ENCODE data around the gene WDR90.
A peak's percentile ranks its signal among the peaks of the same experiment; 100 is the strongest.

WDR90 gene

DNA sequence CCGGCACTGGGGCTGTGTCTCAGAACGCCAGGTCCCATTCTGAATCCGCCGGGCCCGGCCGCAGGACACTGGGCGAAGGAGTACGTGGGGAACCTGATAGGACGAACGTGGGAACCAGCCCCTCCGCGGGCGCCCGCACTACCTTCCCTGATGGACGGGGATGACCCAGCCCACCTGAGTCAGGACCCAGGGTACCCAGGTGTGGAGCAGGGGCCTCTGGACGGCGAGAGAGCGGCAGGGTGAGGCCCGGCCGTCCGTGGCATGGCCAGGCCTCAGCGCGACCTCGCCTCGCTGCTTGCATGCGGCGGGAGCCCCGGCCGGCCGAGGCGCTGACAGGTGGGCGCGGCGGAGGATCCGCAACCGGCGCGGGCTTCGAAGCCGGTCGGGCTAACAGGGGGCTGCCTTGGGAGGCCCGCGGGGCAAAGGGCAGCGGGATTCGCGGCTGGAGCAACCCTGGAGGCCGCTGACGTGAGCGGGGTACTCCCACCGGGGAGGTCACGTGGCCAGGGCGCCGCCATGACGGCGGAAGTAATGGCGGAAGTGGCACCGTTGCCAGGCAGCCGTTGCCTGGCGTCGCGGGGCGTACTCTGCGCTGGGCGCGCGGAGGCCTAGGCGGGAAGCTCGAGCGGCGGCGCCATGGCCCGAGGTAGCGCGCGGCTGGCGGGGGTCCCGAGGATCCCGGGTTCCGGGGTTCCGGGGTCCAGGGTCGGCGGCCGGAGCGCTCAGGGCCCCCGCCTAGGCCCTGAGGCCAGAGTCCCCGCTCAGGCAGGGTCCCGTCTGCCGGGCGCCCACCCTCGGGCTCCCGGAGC is at the start of gene WDR90:
TSS of gene WDR90 (plus strand) at position 585 of the 809 bp plus-strand sequence. CDS start at position 637, 52 bp downstream.
- peak; percentile 98 for DNase-seq (ENCODE audit: low spot score)

GRCh38 chr16:600781-601180 is 48.4 kb upstream of the WDR90 start:
- no peak for DNase-seq (ENCODE audit: low spot score)

GRCh38 chr16:603933-604332 is 45.2 kb upstream of the WDR90 start:
- no peak for DNase-seq (ENCODE audit: low spot score)

DNA sequence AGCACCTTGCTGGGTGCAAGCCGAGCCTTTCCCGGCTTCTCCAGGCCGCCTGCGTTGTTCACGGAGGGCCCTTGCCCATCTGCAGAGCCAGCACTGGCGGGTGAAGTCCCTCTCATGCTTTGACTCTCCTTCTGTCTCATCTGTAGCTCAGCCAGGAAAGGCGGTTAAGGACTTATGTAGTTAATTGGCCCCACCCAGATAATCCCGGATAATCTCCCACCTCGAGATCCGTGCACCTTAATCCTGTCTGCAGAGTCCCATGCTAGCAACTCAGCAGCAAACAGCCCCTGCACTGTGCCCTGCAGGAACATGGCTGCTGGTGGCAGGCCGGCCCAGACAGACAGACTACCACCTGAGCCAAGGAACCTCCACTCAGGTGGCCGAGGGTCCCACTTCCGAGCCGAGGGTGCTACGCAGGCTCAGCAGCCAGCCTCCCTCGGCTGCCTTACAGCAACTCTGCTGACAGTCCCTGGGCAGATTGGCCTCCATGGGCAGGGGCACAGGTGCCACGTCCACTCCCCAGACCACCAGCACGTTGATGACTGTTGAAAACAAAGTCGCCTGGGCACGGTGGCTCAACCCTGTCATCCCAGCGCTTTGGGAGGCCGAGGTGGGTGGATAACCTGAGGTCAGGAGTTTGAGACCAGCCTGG is 42.4 kb upstream of the WDR90 start:
- no peak for DNase-seq (ENCODE audit: low spot score)

DNA sequence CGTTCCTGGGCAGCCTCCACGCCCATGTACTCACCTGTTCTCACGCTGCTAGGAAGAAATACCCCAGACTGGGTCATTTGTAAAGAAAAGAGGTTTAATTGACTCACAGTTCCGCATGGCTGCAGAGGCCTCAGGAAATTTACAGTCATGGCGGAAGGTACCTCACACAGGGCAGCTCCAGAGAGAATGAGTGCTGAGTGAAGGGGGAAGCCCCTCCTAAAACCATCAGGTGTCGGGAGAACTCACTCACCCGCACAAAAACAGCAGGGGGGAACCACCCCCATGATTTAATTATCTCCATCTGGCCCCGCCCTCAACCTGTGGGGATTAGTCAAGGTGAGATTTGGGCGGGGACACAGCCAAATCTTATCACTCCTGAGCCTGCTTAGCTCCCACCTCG is 41.1 kb upstream of the WDR90 start:
- no peak for DNase-seq (ENCODE audit: low spot score)

- no peak for DNase-seq (ENCODE audit: low spot score)
These were observed 39.8 kb upstream of the WDR90 start for GRCh38 chr16:609316-609715.

DNA sequence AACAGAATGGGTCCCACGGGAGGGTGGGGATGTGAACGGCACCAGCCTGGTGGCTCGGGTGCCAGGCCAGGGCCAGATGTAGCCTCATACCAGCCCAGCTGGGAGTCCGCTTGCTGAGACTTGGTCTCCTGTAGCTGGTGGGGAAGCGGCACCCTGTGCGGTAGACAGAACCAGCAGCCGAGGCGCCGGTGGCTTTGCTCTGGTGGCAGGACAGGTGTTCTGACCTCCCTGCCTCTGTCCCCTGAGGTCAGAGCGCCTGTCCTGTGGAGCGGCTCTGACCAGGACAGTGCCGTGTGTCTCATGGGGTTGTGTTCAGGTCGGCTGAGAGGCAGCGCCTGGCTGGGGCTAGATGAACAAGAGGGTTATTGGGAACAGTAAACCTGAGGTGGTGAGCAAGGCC is 39.2 kb upstream of the WDR90 start:
- no peak for DNase-seq (ENCODE audit: low spot score)

DNA sequence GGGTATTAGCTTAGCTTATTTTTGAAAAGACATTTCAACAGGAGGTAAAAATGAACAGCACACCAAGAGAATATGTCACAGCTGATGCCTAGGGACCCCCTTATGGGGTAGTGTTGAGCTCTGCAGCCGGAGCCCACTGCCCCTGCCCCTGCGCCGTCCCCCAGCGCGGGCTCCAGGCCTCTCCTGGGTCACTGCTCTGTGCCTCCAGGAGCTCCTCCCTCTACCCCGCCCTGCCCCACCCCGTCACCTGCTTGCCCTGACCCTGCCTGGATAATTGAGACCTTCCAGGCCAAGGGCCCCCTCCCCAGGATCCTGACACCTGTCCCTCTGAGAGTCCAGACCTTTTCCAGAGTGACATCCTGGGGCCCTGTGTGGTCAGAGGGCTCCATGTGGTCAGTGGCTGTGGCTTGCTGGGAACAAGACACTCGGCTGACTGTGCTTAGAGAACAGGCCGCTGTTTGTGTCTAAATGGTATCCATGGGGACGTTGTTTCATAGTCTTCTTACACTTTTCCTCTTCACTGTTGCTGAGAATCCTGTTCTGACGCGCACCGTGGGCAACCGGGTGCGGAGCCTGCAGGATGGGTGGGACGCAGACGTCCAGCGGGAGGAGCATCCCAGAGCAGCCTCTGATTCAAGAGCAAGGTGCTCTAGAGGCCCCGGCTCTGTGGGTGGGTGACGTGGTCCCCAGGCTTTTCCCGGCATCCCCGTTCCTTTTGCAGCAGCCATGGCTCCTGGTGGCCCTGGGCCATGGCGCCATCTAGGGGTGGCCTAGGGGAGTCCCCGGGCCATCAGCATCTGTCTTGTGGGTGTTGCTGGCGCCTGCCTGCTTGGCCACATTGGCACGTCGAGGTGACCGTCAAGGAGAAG is 38.4 kb upstream of the WDR90 start:
- peak; percentile 68 for DNase-seq (ENCODE audit: low spot score)

GRCh38 chr16:615122-615521 is 34.0 kb upstream of the WDR90 start:
- no peak for DNase-seq (ENCODE audit: low spot score)

GRCh38 chr16:616733-617586 is 32.2 kb upstream of the WDR90 start:
- DNase-seq (ENCODE audit: low spot score): no peak

GRCh38 chr16:617855-618254 is 31.3 kb upstream of the WDR90 start:
- no peak for DNase-seq (ENCODE audit: low spot score)

DNA sequence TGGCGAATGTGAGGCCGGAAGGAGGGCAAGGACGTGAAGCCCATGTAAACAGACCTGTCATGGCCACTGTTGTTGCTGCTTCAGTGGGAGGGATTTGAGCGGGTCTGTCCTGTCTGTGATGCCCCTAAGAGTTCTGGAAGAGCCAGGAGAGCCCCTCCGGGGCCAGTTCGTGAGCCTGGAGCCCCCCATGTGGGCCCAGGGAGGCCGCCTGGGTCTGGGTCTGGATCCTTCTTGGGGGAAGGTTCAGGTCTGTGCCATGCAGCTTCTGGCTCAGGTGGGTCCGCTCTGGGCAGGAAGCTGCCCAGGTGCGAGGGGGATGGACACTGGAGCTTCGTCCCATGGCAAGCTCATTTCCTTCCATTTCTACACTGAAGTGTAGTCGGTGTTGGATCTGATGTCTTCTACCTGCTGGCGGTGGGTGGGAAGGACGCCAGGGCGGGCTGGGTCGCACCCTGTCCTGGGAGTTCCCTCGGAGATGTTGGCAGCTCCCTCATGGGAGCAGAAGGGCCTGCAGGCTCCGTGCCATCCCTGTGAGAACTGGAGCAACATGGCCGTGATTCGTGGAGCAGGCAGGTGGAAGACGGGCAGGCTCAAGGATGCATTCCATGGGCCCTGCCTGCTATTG is 29.6 kb upstream of the WDR90 start:
- DNase-seq (ENCODE audit: low spot score): no peak

GRCh38 chr16:620700-621525 is 28.3 kb upstream of the WDR90 start:
- no peak for DNase-seq (ENCODE audit: low spot score)

DNA sequence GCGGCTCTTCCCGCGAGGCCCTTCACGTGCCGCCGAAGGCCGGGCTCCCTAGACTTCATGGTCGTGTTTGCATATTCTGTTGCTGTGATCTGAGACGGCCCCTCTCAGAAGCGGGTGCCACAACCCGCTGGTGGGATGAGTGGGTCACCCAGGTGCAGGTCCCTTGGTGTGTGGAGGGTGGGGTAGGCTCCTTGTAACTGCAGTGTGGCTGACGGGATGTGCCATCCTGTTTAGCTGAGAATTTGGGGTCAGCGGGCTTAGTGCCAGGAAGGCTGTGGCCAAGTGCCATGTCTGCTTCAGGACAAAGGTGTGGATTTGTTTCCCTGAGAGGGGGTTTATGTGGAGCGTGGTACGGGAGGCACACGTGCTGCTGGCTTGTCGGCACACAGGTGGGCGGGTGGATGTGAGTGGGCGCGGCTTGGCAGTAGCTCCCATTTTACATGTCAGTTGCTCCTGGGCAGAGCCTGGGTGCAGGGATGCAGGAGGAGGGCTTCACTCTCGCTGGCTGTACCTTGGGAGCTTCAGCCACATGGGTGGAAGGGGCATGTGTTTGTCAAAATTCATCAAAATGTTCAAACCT is 27.5 kb upstream of the WDR90 start:
- DNase-seq (ENCODE audit: low spot score): no peak

DNA sequence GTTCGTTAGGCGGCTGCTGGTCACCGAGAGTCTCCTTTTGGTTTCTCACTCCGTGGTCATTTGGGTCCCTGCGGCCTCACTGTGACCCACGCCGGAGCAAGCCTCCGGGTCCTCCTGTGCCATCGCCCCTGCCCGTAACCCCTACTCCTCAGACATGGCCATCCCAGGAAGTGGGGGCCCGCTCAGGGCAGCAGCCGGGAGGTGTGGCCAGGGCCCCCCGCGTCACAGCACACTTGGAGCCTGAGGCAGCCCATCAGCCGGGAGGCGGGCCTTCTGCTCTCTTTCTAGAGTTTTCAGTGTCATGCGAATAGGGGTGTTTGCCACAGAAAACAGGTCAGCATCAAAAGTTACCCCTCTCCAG is 26.3 kb upstream of the WDR90 start:
- DNase-seq (ENCODE audit: low spot score): no peak

GRCh38 chr16:624526-625070 is 24.6 kb upstream of the WDR90 start:
- no peak for DNase-seq (ENCODE audit: low spot score)

- no peak for DNase-seq (ENCODE audit: low spot score)
These were observed 23.8 kb upstream of the WDR90 start for GRCh38 chr16:625117-625976.

DNA sequence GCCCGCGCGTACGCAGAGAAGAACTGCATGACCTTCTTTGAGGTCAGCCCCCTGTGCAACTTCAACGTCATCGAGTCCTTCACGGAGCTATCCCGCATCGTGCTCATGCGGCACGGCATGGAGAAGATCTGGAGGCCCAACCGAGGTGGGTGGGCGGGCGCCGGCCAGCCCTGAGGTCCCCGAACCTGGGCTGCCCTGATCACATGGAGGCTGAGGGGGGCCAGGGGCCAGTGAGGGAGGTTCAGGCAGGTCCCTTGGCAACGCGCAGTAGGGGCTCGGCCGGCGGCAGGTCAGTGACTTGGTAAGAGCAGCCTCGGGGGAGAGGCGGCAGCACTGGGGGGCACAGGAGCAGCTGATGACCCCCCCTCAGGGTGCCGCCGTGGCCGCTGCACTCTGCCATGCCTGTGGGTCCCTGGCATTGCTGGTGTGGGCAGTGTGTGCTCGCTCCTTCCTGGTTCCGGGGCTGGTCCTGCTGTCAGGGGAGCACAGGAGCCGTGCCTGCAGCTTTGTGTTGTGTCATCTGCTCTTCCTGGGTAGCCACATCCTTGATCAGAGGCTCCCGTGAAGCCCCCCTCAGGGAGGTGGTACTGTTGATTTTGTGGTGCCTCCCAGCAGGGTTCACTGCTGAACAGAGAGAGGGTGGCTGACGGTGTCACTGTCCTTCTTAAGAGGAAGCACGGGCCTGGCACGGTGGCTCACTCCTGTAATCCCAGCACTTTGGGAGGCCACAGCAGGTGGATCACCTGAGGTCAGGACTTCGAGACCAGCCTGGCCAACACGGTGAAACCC is 23.0 kb upstream of the WDR90 start:
- no peak for DNase-seq (ENCODE audit: low spot score)

Measured in HuH-7.5 (cell line).